HEK293 (cell line): Measurements from ENCODE around the gene DENND2A.

Experiments used
- ZNF18 ChIP-seq: fragments of 450-650 bp; formaldehyde crosslinking; IDR thresholded peaks from 2 replicates; pipeline ENCODE4 v1.5.1; 2016; ENCODE audit warnings: missing biosample characterization, missing genetic modification characterization
- ZNF324 ChIP-seq: fragments of 450-650 bp; formaldehyde crosslinking; IDR thresholded peaks from 2 replicates; pipeline ENCODE4 v1.5.1; 2016; ENCODE audit warnings: missing biosample characterization, missing genetic modification characterization

- TF ChIP-seq ZNF18 (no peak), ZNF324 (no peak)
These were observed 13.4 kb upstream of the DENND2A start for GRCh38 chr7:140654109-140654387.
